Vagina (tissue), 2 donors: ENCODE data around the gene PASK. TPM values are rescaled to one million over a fixed set of nuclear protein-coding genes. Genes with fewer than 3 reads are reported as not detected.

Experiments used
- DNase-seq, 2 donors: peaks; one replicate each; pipeline ENCODE4 v3.0.0-alpha.2; 2017; ENCODE audit errors: extremely low spot score in 2 of 2
- H3K27ac ChIP-seq: fragments of 200-600 bp; sonication (generic); one replicate; pipeline ENCODE4 v1.5.1; 2019
- H3K27me3 ChIP-seq: fragments of 200-600 bp; sonication (generic); one replicate; pipeline ENCODE4 v1.5.1; 2019
- H3K36me3 ChIP-seq, 2 donors: fragments of 200-600 bp; sonication (generic); one replicate each; pipeline ENCODE4 v1.5.1; 2017 to 2019
- H3K4me1 ChIP-seq: fragments of 200-600 bp; sonication (generic); one replicate; pipeline ENCODE4 v1.5.1; 2019
- H3K4me3 ChIP-seq, 2 donors: fragments of 200-600 bp; sonication (generic); 1 replicate in 1 of 2; 2 replicates in 1 of 2; pipeline ENCODE4 v1.5.1; 2016 to 2019
- H3K9me3 ChIP-seq: fragments of 200-600 bp; sonication (generic); one replicate; pipeline ENCODE4 v1.5.1; 2019
- CTCF ChIP-seq, 3 experiments: fragments of 450-650 bp in 2 of 3; fragments of 200-600 bp in 1 of 3; sonication (generic) in 1 of 3; IDR thresholded peaks; one replicate each; pipeline ENCODE4 v1.5.1; 2017 to 2019; ENCODE audit warnings: antibody characterized with exemption in 3 of 3, mild to moderate bottlenecking in 2 of 3, moderate library complexity in 2 of 3
- POLR2A ChIP-seq, 2 donors: fragments of 450-650 bp; IDR thresholded peaks; one replicate each; pipeline ENCODE4 v1.6.1; 2017; ENCODE audit warnings: antibody characterized with exemption in 2 of 2, mild to moderate bottlenecking in 2 of 2, moderate library complexity in 2 of 2
- POLR2AphosphoS5 ChIP-seq, 2 donors: sonication (generic); formaldehyde crosslinking; IDR thresholded peaks; one replicate each; pipeline ENCODE4 v1.9.0; 2017; ENCODE audit warnings: antibody characterized with exemption in 2 of 2, mild to moderate bottlenecking in 2 of 2, low read depth in 1 of 2; ENCODE audit not compliant: insufficient read depth in 1 of 2
- intact Hi-C: fragments of 100-400 bp; cut with DNase I; formaldehyde crosslinking; loops from one replicate; pipeline ENCODE4 v1.15.1; 2023
- total RNA-seq: library from RNA; depleted of rRNA; stranded (reverse); fragments of >200 nt; gene quantifications from one replicate; pipeline ENCODE4 v1.2.3, GENCODE V29; 2016

PASK gene
- total RNA-seq, 1 donor from 2014 or later = 6.4 TPM

- Histone ChIP-seq H3K27ac (no peak overlapping the region), H3K4me3 (no peak overlapping the region), H3K27me3 (no peaks in the 10 kb centered on the region), H3K36me3 (peaks cover 0 to 61% of the 10 kb centered on the region in 2 donors), H3K4me1 (no peaks in the 10 kb centered on the region), H3K9me3 (no peaks in the 10 kb centered on the region)
- peak in 1 of 2 donors; percentile 65 for DNase-seq
- intact Hi-C loops = no loop called here
- TF ChIP-seq POLR2A (IDR thresholded peaks at IDR 0.05) = no peak
- TF ChIP-seq POLR2AphosphoS5 (IDR thresholded peaks at IDR 0.05; ENCODE audit: insufficient read depth in 1 of 2, low read depth in 1 of 2) = no peak
- no peak for TF ChIP-seq CTCF (IDR thresholded peaks at IDR 0.05)
Observed at GRCh38 chr2:241070811-241071676, 78.2 kb downstream of the PASK start.

- Histone ChIP-seq H3K9me3 (no peaks in the 10 kb centered on the region), H3K36me3 (peaks cover 0 to 60% of the 10 kb centered on the region in 2 donors), H3K27me3 (no peaks in the 10 kb centered on the region), H3K27ac (no peak overlapping the region), H3K4me1 (no peaks in the 10 kb centered on the region), H3K4me3 (no peak overlapping the region)
- intact Hi-C loops = no loop called here
- DNase-seq = peak in 1 of 2 donors; percentile 49
- no peak for TF ChIP-seq POLR2A (IDR thresholded peaks at IDR 0.05)
- no peak for TF ChIP-seq POLR2AphosphoS5 (IDR thresholded peaks at IDR 0.05; ENCODE audit: insufficient read depth in 1 of 2, low read depth in 1 of 2)
- no peak for TF ChIP-seq CTCF (IDR thresholded peaks at IDR 0.05)
Observed at GRCh38 chr2:241070361-241070760, 78.9 kb downstream of the PASK start.

GRCh38 chr2:241069821-241070281 lies 79.4 kb downstream of the PASK start:
- no peaks in the 10 kb centered on the region for H3K9me3 ChIP-seq
- H3K27me3 ChIP-seq = no peaks in the 10 kb centered on the region
- intact Hi-C loops = no loop called here
- no peaks in the 10 kb centered on the region for H3K4me1 ChIP-seq
- no peak overlapping the region for H3K4me3 ChIP-seq
- DNase-seq = peak in 1 of 2 donors; percentile 80
- peaks cover 0 to 54% of the 10 kb centered on the region in 2 donors for H3K36me3 ChIP-seq
- no peak overlapping the region for H3K27ac ChIP-seq
- TF ChIP-seq CTCF (IDR thresholded peaks at IDR 0.05) (no peak), POLR2AphosphoS5 (IDR thresholded peaks at IDR 0.05; ENCODE audit: insufficient read depth in 1 of 2, low read depth in 1 of 2) (no peak), POLR2A (IDR thresholded peaks at IDR 0.05) (no peak)

GRCh38 chr2:241068942-241069810 lies 80.1 kb downstream of the PASK start:
- H3K9me3 ChIP-seq = no peaks in the 10 kb centered on the region
- H3K27me3 ChIP-seq = no peaks in the 10 kb centered on the region
- intact Hi-C loops = no loop called here
- TF ChIP-seq POLR2AphosphoS5 (IDR thresholded peaks at IDR 0.05; ENCODE audit: insufficient read depth in 1 of 2, low read depth in 1 of 2) (no peak), CTCF (IDR thresholded peaks at IDR 0.05) (no peak), POLR2A (IDR thresholded peaks at IDR 0.05) (no peak)
- peaks cover 0 to 48% of the 10 kb centered on the region in 2 donors for H3K36me3 ChIP-seq
- no peak overlapping the region for H3K27ac ChIP-seq
- H3K4me3 ChIP-seq = no peak overlapping the region
- DNase-seq = peak; percentile 52 to 95
- peaks cover 3% of the 10 kb centered on the region for H3K4me1 ChIP-seq
